Measurements from ENCODE around the gene BCAN.

Gene BCAN

DNA sequence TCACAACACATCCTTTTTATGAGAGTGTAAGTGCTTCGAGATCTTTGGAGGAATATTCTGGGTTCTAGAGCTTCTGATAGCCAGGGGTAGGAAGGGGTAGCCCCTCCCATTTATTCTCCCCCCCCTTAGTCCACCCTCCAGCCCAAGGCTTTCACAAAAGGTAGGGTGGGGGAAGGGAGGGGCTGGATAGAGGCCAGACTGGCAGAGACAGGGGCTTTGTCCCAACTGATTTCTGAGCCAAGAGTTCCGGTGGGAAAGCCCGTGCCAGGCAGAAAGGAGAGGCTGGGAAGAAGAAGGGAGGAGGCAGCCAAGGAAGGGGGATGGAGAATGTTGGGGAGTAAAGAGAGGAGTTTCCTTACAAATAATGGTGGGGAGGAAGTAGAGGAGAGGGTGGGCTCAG is 3.1 kb downstream of the BCAN start:
- H3K27ac ChIP-seq = no peak overlapping the region
- TF ChIP-seq, protein P1, sequence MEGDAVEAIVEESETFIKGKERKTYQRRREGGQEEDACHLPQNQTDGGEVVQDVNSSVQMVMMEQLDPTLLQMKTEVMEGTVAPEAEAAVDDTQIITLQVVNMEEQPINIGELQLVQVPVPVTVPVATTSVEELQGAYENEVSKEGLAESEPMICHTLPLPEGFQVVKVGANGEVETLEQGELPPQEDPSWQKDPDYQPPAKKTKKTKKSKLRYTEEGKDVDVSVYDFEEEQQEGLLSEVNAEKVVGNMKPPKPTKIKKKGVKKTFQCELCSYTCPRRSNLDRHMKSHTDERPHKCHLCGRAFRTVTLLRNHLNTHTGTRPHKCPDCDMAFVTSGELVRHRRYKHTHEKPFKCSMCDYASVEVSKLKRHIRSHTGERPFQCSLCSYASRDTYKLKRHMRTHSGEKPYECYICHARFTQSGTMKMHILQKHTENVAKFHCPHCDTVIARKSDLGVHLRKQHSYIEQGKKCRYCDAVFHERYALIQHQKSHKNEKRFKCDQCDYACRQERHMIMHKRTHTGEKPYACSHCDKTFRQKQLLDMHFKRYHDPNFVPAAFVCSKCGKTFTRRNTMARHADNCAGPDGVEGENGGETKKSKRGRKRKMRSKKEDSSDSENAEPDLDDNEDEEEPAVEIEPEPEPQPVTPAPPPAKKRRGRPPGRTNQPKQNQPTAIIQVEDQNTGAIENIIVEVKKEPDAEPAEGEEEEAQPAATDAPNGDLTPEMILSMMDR (conservative IDR thresholded peaks at IDR 0.05) = no peak
- TF ChIP-seq ZFX (IDR thresholded peaks at IDR 0.05) = no peak

DNA sequence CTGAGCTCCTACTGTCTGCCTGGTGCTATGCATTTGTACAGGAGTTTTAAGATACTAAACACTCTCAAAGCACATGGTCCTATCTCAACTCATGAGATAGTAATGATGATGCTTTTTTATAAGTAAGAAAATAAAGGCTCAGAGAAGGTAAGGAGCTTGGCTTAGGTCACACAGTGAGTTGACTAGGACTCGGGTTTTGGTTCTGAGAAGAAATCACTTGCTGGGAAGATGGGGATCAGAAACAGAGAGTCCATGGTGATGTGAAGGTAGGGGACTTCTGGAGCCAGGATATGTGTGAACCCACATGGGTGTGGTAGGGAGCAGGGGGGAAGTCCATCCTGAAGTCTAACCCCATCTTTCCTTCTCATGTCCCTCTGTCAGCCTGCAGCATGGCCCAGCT is 3.7 kb downstream of the BCAN start:
- no peak overlapping the region for H3K27ac ChIP-seq
- no peak for TF ChIP-seq ZFX (IDR thresholded peaks at IDR 0.05)
- TF ChIP-seq, protein P1 (conservative IDR thresholded peaks at IDR 0.05) = no peak

DNA sequence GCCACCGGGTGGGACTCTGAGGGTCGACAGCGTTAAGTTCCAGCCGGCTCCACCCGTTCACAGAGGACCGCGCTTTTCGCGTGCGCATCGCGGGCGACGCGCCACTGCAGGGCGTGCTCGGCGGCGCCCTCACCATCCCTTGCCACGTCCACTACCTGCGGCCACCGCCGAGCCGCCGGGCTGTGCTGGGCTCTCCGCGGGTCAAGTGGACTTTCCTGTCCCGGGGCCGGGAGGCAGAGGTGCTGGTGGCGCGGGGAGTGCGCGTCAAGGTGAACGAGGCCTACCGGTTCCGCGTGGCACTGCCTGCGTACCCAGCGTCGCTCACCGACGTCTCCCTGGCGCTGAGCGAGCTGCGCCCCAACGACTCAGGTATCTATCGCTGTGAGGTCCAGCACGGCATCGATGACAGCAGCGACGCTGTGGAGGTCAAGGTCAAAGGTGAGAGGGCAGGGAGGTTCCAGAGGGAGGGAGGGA is 4.9 kb downstream of the BCAN start:
- TF ChIP-seq, protein P1 (conservative IDR thresholded peaks at IDR 0.05) = no peak
- TF ChIP-seq ZFX (IDR thresholded peaks at IDR 0.05) = no peak

DNA sequence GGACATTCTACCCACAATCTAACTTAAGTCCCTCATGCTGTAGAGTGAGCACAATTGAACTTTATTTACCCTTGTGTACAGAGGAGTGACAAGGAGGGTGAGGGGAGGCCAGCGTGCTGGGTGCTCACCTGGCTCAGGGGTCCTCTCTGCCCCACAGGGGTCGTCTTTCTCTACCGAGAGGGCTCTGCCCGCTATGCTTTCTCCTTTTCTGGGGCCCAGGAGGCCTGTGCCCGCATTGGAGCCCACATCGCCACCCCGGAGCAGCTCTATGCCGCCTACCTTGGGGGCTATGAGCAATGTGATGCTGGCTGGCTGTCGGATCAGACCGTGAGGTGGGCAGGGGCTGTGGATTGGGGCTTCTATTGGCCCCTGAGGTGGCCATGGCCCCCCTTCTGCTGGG is 5.4 kb downstream of the BCAN start:
- TF ChIP-seq, protein P1 (conservative IDR thresholded peaks at IDR 0.05) = no peak
- TF ChIP-seq ZFX (IDR thresholded peaks at IDR 0.05) = no peak
- H3K27ac ChIP-seq = no peak overlapping the region

More for the DNA sequence above, 4.9 kb downstream of the BCAN start:
- no peak overlapping the region for H3K27ac ChIP-seq

DNA sequence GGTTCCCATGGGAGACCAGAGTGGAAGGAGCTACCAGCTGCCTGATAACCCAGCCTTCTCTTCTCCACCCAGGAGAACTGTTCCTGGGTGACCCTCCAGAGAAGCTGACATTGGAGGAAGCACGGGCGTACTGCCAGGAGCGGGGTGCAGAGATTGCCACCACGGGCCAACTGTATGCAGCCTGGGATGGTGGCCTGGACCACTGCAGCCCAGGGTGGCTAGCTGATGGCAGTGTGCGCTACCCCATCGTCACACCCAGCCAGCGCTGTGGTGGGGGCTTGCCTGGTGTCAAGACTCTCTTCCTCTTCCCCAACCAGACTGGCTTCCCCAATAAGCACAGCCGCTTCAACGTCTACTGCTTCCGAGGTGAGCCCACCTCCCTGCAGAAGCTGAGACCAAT is 6.6 kb downstream of the BCAN start:
- H3K27ac ChIP-seq = no peak overlapping the region
- no peak for TF ChIP-seq ZFX (IDR thresholded peaks at IDR 0.05)
- TF ChIP-seq, protein P1 (conservative IDR thresholded peaks at IDR 0.05) = no peak

DNA sequence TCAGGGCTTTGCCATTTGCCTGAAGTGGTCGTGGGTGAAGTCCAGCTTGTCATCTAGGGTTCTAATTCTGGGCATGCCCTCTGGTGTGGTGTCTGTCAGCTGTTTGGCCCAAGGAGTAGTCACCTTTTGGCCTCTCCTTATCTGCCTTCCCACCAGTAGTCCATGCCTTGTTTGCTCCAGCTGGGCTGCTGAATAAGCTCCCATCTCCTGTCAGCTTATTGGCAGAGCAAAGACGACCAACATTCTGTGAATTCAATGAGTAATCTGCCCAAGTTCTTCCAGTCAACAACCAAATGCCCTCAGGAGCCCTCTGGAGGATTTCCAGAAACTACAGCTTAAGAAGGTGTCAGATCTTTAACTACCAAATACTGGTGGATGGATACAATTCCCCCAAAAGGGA is 7.0 kb downstream of the BCAN start:
- TF ChIP-seq, protein P1 (conservative IDR thresholded peaks at IDR 0.05) = no peak
- no peak for TF ChIP-seq ZFX (IDR thresholded peaks at IDR 0.05)

DNA sequence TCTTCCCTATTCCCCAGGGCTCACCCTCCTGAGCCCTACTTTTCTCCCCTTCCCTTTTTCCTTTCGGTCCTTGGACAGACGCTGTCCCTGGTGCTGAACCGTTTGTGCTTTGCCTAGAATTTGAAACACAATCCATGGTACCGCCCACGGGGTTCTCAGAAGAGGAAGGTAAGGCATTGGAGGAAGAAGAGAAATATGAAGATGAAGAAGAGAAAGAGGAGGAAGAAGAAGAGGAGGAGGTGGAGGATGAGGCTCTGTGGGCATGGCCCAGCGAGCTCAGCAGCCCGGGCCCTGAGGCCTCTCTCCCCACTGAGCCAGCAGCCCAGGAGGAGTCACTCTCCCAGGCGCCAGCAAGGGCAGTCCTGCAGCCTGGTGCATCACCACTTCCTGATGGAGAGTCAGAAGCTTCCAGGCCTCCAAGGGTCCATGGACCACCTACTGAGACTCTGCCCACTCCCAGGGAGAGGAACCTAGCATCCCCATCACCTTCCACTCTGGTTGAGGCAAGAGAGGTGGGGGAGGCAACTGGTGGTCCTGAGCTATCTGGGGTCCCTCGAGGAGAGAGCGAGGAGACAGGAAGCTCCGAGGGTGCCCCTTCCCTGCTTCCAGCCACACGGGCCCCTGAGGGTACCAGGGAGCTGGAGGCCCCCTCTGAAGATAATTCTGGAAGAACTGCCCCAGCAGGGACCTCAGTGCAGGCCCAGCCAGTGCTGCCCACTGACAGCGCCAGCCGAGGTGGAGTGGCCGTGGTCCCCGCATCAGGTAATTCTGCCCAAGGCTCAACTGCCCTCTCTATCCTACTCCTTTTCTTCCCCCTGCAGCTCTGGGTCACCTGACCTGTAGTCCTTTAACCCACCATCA is 10.4 kb downstream of the BCAN start:
- H3K27ac ChIP-seq = no peak overlapping the region
- TF ChIP-seq ZFX (IDR thresholded peaks at IDR 0.05) = no peak
- TF ChIP-seq, protein P1 (conservative IDR thresholded peaks at IDR 0.05) = no peak

More for the DNA sequence above, 7.0 kb downstream of the BCAN start:
- H3K27ac ChIP-seq = no peak overlapping the region
